Left ventricle myocardium inferior (tissue), 1 donor: Measurements from ENCODE around the gene PDZK1IP1. TPM values are rescaled to one million over a fixed set of nuclear protein-coding genes. Genes with fewer than 3 reads are reported as not detected.
A peak's percentile ranks its signal among the peaks of the same experiment; 100 is the strongest.
"Not testable (repeated sequence)": the region's sequence is repeated elsewhere in the genome, so short reads cannot be mapped to it uniquely, and the experiment has no call there.

ENCODE experiments used
- DNase-seq: peaks from one replicate; pipeline ENCODE4 v3.0.0-alpha.2; 2020
- H3K27ac ChIP-seq: fragments of 200-600 bp; replicated peaks from 2 replicates; pipeline ENCODE4 v1.8.0; 2021
- H3K27me3 ChIP-seq: fragments of 200-600 bp; 2 replicates; pipeline ENCODE4 v1.8.0; 2021; ENCODE audit warnings: low read depth
- H3K36me3 ChIP-seq: fragments of 200-600 bp; 2 replicates; pipeline ENCODE4 v1.8.0; 2021
- H3K4me1 ChIP-seq: fragments of 200-600 bp; 2 replicates; pipeline ENCODE4 v1.8.0; 2021
- H3K4me3 ChIP-seq: fragments of 200-600 bp; 2 replicates; pipeline ENCODE4 v1.8.0; 2021; ENCODE audit warnings: mild to moderate bottlenecking, moderate library complexity
- H3K9me3 ChIP-seq: fragments of 200-600 bp; replicated peaks from 2 replicates; pipeline ENCODE4 v1.8.0; 2021
- CTCF ChIP-seq: fragments of 200-600 bp; IDR thresholded peaks from 2 replicates; pipeline ENCODE4 v1.8.0; 2021; ENCODE audit warnings: antibody characterized with exemption, mild to moderate bottlenecking, borderline replicate concordance
- intact Hi-C: fragments of 100-400 bp; cut with micrococcal nuclease; formaldehyde crosslinking; loops from one replicate; pipeline ENCODE4 v1.11.0; 2022
- total RNA-seq: library from RNA; stranded (reverse); fragmentation: NEBNext Ultra II Directional; extraction: Animal tissue kit (Norgen Biotek cat#: 25700); gene quantifications from one replicate; pipeline ENCODE4 v1.2.1, GENCODE V29; 2021
- donor health status: DM: no; HTN: yes; CAD: no; lungs with severe emphysema.

The PDZK1IP1 gene
- total RNA-seq, 1 donor from 2014 or later, result not detected

DNA sequence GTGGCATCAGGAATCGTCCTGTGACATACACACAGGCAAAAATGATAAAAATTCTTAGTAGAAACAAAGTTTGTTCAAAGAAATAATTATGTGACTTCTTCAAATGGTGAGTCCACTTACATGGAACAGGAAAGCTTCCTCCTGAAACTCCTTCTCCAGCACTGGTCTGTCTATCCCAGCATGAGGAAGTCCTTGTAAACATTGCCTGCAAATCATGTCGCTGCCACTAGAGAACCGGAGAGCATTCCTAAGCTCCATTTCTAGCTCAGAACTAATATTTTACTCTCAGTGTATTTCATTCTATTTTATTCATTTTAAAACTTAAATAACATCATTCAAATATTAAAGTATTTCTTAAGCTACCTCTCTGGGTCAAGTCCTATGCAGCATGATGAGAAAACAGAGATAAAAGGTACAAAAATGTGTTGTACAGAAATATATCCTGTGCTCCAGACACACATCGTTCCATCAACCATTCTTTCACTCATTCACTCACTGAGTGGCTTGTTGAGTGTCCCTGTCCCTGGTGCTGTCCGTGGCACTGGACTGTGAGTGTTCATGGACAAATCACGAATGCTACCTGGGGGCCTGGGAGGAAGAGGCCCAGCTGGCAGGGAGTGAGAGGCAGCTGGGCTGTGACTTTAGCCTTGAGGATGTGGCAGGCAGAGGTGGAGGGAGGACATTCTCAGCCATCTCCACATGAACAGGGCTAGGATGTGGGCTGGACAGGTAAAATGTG, 42.6 kb downstream of the PDZK1IP1 start:
- Histone ChIP-seq H3K4me1 (no peaks in the 10 kb centered on the region), H3K27ac (no peak overlapping the region), H3K9me3 (no peaks in the 10 kb centered on the region), H3K4me3 (no peak overlapping the region), H3K36me3 (no peaks in the 10 kb centered on the region), H3K27me3 (peaks cover 35% of the 10 kb centered on the region)
- TF ChIP-seq CTCF, result no peak
- intact Hi-C loops, result no loop called here
- no peak for DNase-seq

- H3K36me3 ChIP-seq, H3K4me1 ChIP-seq, DNase-seq, H3K27ac ChIP-seq, H3K9me3 ChIP-seq, intact Hi-C loops, H3K4me3 ChIP-seq: not testable (repeated sequence)
- H3K27me3 ChIP-seq, result peaks cover 28% of the 10 kb centered on the region
Measured at GRCh38 chr1:47146495-47146894, 43.3 kb downstream of the PDZK1IP1 start.

DNA sequence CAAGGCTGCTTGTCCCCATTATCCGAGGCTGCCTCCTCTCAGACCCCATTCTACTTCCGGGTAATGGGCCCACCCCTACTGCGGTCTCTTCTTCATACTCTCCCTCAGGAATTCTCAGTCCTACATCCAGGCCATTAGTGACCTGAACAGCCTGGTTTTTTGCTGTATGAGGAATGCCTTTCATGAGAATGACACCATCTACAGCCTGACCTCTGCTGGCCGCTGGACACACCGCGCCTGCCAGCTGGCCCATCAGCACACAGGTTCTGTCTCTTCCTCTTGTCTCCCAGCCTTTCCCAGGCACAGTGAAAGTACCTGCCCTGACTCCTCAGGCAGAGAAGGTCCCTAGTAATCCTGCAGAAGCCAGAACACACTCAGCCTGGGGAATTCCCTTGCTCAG, 46.2 kb downstream of the PDZK1IP1 start:
- DNase-seq, H3K9me3 ChIP-seq, H3K27me3 ChIP-seq, H3K4me1 ChIP-seq, H3K36me3 ChIP-seq, intact Hi-C loops, H3K27ac ChIP-seq, H3K4me3 ChIP-seq: not testable (repeated sequence)
- TF ChIP-seq CTCF, result peak; percentile 28

DNA sequence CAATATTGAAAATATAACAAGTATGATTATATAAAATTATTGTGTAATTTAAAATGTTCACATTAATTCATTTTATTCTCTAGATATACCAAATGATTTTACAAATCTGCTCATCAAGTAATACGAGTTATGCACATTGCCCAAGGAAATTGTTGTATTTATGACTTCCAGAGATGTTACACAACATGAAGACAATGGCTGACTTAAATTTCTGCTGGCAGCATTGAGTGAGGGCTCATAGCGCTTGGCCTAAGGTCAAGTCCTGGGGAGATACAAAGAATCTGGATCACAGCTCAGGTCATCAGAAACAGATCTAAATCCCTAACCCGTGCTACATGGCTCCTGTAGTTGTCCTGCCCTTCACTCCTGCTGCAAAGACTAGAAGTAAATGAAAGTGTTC, 49.5 kb downstream of the PDZK1IP1 start:
- H3K27me3 ChIP-seq, result peaks cover 13% of the 10 kb centered on the region
- H3K9me3 ChIP-seq, DNase-seq, intact Hi-C loops, H3K36me3 ChIP-seq, H3K4me1 ChIP-seq, H3K27ac ChIP-seq, H3K4me3 ChIP-seq: not testable (repeated sequence)

GRCh38 chr1:47137925-47138615, 51.8 kb downstream of the PDZK1IP1 start:
- Histone ChIP-seq H3K4me3 (no peak overlapping the region), H3K9me3 (peaks cover 5% of the 10 kb centered on the region), H3K27ac (no peak overlapping the region), H3K27me3 (peaks cover 13% of the 10 kb centered on the region), H3K4me1 (no peaks in the 10 kb centered on the region), H3K36me3 (no peaks in the 10 kb centered on the region)
- DNase-seq, result no peak
- intact Hi-C loops, result no loop called here
- no peak for TF ChIP-seq CTCF

DNA sequence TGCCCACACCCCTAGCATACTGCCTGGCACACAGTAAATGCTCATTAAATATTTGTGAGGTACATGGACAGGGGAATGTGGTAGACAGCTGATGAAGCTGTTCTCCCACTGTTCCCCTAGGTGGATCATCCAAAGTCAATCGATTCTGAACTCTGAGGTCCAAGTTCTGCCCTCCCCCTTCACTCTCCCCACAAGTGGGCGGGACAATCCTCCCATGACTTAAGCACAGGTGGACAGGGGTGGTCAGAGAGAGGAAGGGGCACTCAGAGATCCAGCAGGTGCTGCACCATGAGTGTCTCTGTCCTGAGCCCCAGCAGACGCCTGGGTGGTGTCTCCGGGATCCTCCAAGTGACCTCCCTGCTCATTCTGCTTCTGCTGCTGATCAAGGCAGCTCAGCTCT, 52.6 kb downstream of the PDZK1IP1 start, which contains the start of gene CYP4A22:
Gene CYP4A22, plus strand, starts transcription at position 244 of the 400 bp plus-strand sequence. Its CDS starts 45 bp downstream, at position 289.
- no peak within 1 kb of the TSS for H3K4me3 ChIP-seq
- TF ChIP-seq CTCF, result no peak
- intact Hi-C loops, result no loop called here

More for the DNA sequence above, 52.6 kb downstream of the PDZK1IP1 start, which contains the start of gene CYP4A22:
- no peak for DNase-seq
- no peaks in the 10 kb centered on the region for H3K4me1 ChIP-seq
- no peaks in the 10 kb centered on the region for H3K36me3 ChIP-seq
- no peak within 1 kb of the TSS for H3K27ac ChIP-seq
- peaks cover 13% of the 10 kb centered on the region for H3K27me3 ChIP-seq
- peaks cover 5% of the 10 kb centered on the region for H3K9me3 ChIP-seq

Other genes with a start within 250 kb of the PDZK1IP1 start
- not detected for gene CYP4A11, start 248.6 kb downstream of the PDZK1IP1 start, total RNA-seq
- gene CYP4X1, start 166.4 kb downstream of the PDZK1IP1 start, total RNA-seq, result 2.1 TPM
- gene CYP4Z1, start 122.8 kb downstream of the PDZK1IP1 start, total RNA-seq, result 0.71 TPM
- not detected for gene CYP4A22, start 52.6 kb downstream of the PDZK1IP1 start, total RNA-seq
- gene TAL1, start 42.2 kb upstream of the PDZK1IP1 start, total RNA-seq, result 4.3 TPM
- 0.58 TPM for gene STIL, start 124.1 kb upstream of the PDZK1IP1 start, total RNA-seq
- gene CMPK1, start 143.8 kb upstream of the PDZK1IP1 start, total RNA-seq, result 78.2 TPM
- gene FOXE3, start 226.2 kb upstream of the PDZK1IP1 start, total RNA-seq, result not detected
- not detected for gene FOXD2, start 248.0 kb upstream of the PDZK1IP1 start, total RNA-seq